Panc1 (cell line): ENCODE results near the gene GMPPA.

Source experiments
- REST ChIP-seq, 2 experiments: IDR thresholded peaks; 2 replicates each; pipeline ENCODE4 v1.6.1; 2011 to 2012; ENCODE audit warnings: low read depth in 2 of 2, control low read depth in 1 of 2, low read length in 1 of 2, mild to moderate bottlenecking in 1 of 2, moderate library complexity in 1 of 2; ENCODE audit not compliant: insufficient read depth in 1 of 2
- TCF7L2 ChIP-seq: IDR thresholded peaks from 2 replicates; pipeline ENCODE4 v1.6.1; 2011; ENCODE audit warnings: mild to moderate bottlenecking, low read depth, low read length, inconsistent platforms
- TF ChIP-seq, protein P1 (sequence below): fragments of 450-650 bp; IDR thresholded peaks from 2 replicates; pipeline ENCODE4 v1.5.1; 2017; ENCODE audit warnings: mild to moderate bottlenecking

DNA sequence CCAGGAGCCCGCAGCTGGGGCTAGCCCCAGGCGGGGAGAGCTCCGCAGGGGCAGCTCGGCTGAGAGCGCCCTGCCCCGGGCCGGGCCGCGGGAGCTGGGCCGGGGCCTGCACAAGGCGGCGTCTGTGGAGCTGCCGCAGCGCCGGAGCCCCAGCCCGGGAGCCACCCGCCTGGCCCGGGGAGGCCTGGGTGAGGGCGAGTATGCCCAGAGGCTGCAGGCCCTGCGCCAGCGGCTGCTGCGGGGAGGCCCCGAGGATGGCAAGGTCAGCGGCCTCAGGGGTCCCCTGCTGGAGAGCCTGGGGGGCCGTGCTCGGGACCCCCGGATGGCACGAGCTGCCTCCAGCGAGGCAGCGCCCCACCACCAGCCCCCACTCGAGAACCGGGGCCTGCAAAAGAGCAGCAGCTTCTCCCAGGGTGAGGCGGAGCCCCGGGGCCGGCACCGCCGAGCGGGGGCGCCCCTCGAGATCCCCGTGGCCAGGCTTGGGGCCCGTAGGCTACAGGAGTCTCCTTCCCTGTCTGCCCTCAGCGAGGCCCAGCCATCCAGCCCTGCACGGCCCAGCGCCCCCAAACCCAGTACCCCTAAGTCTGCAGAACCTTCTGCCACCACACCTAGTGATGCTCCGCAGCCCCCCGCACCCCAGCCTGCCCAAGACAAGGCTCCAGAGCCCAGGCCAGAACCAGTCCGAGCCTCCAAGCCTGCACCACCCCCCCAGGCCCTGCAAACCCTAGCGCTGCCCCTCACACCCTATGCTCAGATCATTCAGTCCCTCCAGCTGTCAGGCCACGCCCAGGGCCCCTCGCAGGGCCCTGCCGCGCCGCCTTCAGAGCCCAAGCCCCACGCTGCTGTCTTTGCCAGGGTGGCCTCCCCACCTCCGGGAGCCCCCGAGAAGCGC is 15.0 kb upstream of the GMPPA start:
- TF ChIP-seq, protein P1, sequence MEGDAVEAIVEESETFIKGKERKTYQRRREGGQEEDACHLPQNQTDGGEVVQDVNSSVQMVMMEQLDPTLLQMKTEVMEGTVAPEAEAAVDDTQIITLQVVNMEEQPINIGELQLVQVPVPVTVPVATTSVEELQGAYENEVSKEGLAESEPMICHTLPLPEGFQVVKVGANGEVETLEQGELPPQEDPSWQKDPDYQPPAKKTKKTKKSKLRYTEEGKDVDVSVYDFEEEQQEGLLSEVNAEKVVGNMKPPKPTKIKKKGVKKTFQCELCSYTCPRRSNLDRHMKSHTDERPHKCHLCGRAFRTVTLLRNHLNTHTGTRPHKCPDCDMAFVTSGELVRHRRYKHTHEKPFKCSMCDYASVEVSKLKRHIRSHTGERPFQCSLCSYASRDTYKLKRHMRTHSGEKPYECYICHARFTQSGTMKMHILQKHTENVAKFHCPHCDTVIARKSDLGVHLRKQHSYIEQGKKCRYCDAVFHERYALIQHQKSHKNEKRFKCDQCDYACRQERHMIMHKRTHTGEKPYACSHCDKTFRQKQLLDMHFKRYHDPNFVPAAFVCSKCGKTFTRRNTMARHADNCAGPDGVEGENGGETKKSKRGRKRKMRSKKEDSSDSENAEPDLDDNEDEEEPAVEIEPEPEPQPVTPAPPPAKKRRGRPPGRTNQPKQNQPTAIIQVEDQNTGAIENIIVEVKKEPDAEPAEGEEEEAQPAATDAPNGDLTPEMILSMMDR = no peak
- no peak for TF ChIP-seq REST (IDR thresholded peaks at IDR 0.05; ENCODE audit: insufficient read depth in 1 of 2, low read depth in 2 of 2, low read length in 1 of 2)
- no peak for TF ChIP-seq TCF7L2
